Measurements from ENCODE around the gene TCFL5. TPM values are rescaled to one million over a fixed set of nuclear protein-coding genes. Genes with fewer than 3 reads are reported as not detected.

The TCFL5 gene
- total RNA-seq, 4 donors from 2014 or later: 12.0 to 28.9 (median 13.8) TPM

- Histone ChIP-seq H3K27ac (peak overlapping the region in 2 of 4 donors; percentile 40 to 44), H3K36me3 (peaks cover 0 to 63% of the 10 kb centered on the region in 2 donors), H3K27me3 (no peaks in the 10 kb centered on the region), H3K4me1 (peaks cover 5 to 43% (median 13%) of the 10 kb centered on the region in 3 donors), H3K9me3 (no peaks in the 10 kb centered on the region), H3K4me3 (no peak overlapping the region)
- ATAC-seq: peak; percentile 19
- WGBS, 2 donors (ENCODE audit: low coverage in 1 of 2): 0% methylated on average over 1 to 3 of the region's 6 CpGs
- TF ChIP-seq POLR2A (IDR thresholded peaks at IDR 0.05) (no peak), CTCF (IDR thresholded peaks at IDR 0.05) (peak in 2 of 4 experiments; percentile 13 to 20), POLR2AphosphoS5 (IDR thresholded peaks at IDR 0.05) (no peak), EP300 (IDR thresholded peaks at IDR 0.05) (no peak)
These were observed 38.0 kb upstream of the TCFL5 start for GRCh38 chr20:62899633-62900051.

GRCh38 chr20:62898970-62899632, 37.5 kb upstream of the TCFL5 start:
- Histone ChIP-seq H3K27me3 (no peaks in the 10 kb centered on the region), H3K36me3 (peaks cover 0 to 63% of the 10 kb centered on the region in 2 donors), H3K4me1 (peaks cover 5 to 43% (median 13%) of the 10 kb centered on the region in 3 donors), H3K27ac (peak overlapping the region in 1 of 4 donors; percentile 44), H3K4me3 (no peak overlapping the region), H3K9me3 (no peaks in the 10 kb centered on the region)
- ATAC-seq: no peak
- TF ChIP-seq POLR2AphosphoS5 (IDR thresholded peaks at IDR 0.05): no peak
- no peak for TF ChIP-seq POLR2A (IDR thresholded peaks at IDR 0.05)
- no peak for TF ChIP-seq EP300 (IDR thresholded peaks at IDR 0.05)
- TF ChIP-seq CTCF (IDR thresholded peaks at IDR 0.05): no peak
- 28 to 29% methylated on average over 10 to 16 of the region's 16 CpGs for WGBS, 2 donors (ENCODE audit: low coverage in 1 of 2)

- no peak overlapping the region for H3K4me3 ChIP-seq
- peaks cover 5 to 41% (median 13%) of the 10 kb centered on the region in 3 donors for H3K4me1 ChIP-seq
- H3K9me3 ChIP-seq: no peaks in the 10 kb centered on the region
- no peak for ATAC-seq
- H3K36me3 ChIP-seq: peaks cover 0 to 63% of the 10 kb centered on the region in 2 donors
- WGBS, 2 donors (ENCODE audit: low coverage in 1 of 2): 77 to 79% methylated on average over 10 to 15 of the region's 16 CpGs
- TF ChIP-seq POLR2AphosphoS5 (IDR thresholded peaks at IDR 0.05) (peak; percentile 48), CTCF (IDR thresholded peaks at IDR 0.05) (no peak)
- H3K27me3 ChIP-seq: no peaks in the 10 kb centered on the region
- H3K27ac ChIP-seq: peak overlapping the region in 1 of 4 donors; percentile 36
These were observed 36.7 kb upstream of the TCFL5 start for GRCh38 chr20:62898093-62898964.

- Histone ChIP-seq H3K4me1 (peaks cover 5 to 37% (median 13%) of the 10 kb centered on the region in 3 donors), H3K9me3 (no peaks in the 10 kb centered on the region), H3K36me3 (peaks cover 0 to 63% of the 10 kb centered on the region in 2 donors), H3K27me3 (no peaks in the 10 kb centered on the region), H3K27ac (peak overlapping the region in 1 of 4 donors; percentile 36), H3K4me3 (no peak overlapping the region)
- no peak for ATAC-seq
- 60 to 70% methylated on average over 2 of the region's 11 CpGs for WGBS, 2 donors (ENCODE audit: low coverage in 1 of 2)
- no peak for TF ChIP-seq POLR2A (IDR thresholded peaks at IDR 0.05)
- no peak for TF ChIP-seq EP300 (IDR thresholded peaks at IDR 0.05)
- no peak for TF ChIP-seq POLR2AphosphoS5 (IDR thresholded peaks at IDR 0.05)
- TF ChIP-seq CTCF (IDR thresholded peaks at IDR 0.05): no peak
These were observed 36.0 kb upstream of the TCFL5 start for GRCh38 chr20:62897666-62898065.
